ENCODE measurements around the gene CTSL. TPM values are rescaled to one million over a fixed set of nuclear protein-coding genes. Genes with fewer than 3 reads are reported as not detected.
"Not testable (repeated sequence)": the region's sequence is repeated elsewhere in the genome, so short reads cannot be mapped to it uniquely, and the experiment has no call there.

CTSL gene
- polyA plus RNA-seq, 1 experiment: 224 TPM

DNA sequence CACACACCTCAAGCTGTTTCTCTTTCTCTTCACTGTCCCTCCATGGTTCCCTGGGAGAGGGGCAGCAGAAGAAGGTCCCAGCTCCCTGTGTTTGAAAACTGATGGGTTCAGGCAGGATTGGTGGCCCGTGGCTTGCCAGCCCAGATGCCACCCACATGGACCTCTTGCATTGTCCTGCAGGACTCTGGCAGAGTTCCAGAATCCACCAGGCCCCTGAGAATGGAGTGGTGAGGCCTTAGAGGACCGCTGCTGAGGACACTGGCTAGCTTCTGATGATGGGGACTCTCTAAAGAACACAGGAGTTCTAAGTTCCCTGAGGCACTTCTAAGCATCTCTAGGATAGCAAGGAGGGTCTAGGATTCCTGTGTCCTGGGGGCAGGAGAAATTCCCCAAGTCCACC lies 24.8 kb downstream of the CTSL start:
- POLR2A ChIA-PET: no interaction called here
- no peak for DNase-seq (ENCODE audit: low read depth, low spot score)
- TF ChIP-seq, protein P1, sequence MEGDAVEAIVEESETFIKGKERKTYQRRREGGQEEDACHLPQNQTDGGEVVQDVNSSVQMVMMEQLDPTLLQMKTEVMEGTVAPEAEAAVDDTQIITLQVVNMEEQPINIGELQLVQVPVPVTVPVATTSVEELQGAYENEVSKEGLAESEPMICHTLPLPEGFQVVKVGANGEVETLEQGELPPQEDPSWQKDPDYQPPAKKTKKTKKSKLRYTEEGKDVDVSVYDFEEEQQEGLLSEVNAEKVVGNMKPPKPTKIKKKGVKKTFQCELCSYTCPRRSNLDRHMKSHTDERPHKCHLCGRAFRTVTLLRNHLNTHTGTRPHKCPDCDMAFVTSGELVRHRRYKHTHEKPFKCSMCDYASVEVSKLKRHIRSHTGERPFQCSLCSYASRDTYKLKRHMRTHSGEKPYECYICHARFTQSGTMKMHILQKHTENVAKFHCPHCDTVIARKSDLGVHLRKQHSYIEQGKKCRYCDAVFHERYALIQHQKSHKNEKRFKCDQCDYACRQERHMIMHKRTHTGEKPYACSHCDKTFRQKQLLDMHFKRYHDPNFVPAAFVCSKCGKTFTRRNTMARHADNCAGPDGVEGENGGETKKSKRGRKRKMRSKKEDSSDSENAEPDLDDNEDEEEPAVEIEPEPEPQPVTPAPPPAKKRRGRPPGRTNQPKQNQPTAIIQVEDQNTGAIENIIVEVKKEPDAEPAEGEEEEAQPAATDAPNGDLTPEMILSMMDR (IDR thresholded peaks at IDR 0.05; ENCODE audit: low read depth, low read length): no peak
- CTCF ChIA-PET: no interaction called here
- H3K9me3 ChIP-seq (ENCODE audit: control insufficient read depth, insufficient read depth, low read length): peaks cover 3% of the 10 kb centered on the region; the same call in 1 of the 2 replicates
- H3K27ac ChIP-seq (ENCODE audit: low read depth, low read length): no peak overlapping the region
- H3K27me3 ChIP-seq (ENCODE audit: control insufficient read depth, insufficient read depth, low read length): peaks cover 4% of the 10 kb centered on the region
- no peak overlapping the region for H3K4me3 ChIP-seq (ENCODE audit: low read depth, low read length)

- H3K27me3 ChIP-seq (ENCODE audit: control insufficient read depth, insufficient read depth, low read length): peaks cover 4% of the 10 kb centered on the region
- CTCF ChIA-PET: no interaction called here
- H3K27ac ChIP-seq (ENCODE audit: low read depth, low read length): no peak overlapping the region
- POLR2A ChIA-PET: no interaction called here
- DNase-seq (ENCODE audit: low read depth, low spot score): no peak
- H3K9me3 ChIP-seq (ENCODE audit: control insufficient read depth, insufficient read depth, low read length): peaks cover 3% of the 10 kb centered on the region; the same call in 1 of the 2 replicates
- TF ChIP-seq, protein P1 (IDR thresholded peaks at IDR 0.05; ENCODE audit: low read depth, low read length): no peak
- H3K4me3 ChIP-seq (ENCODE audit: low read depth, low read length): no peak overlapping the region
These were observed 25.5 kb downstream of the CTSL start for GRCh38 chr9:87751423-87751822.

- ChIA-PET CTCF (no interaction called here), POLR2A (no interaction called here)
- Histone ChIP-seq H3K27me3 (ENCODE audit: control insufficient read depth, insufficient read depth, low read length) (peaks cover 4% of the 10 kb centered on the region), H3K27ac (ENCODE audit: low read depth, low read length) (no peak overlapping the region), H3K4me3 (ENCODE audit: low read depth, low read length) (no peak overlapping the region), H3K9me3 (ENCODE audit: control insufficient read depth, insufficient read depth, low read length) (peaks cover 3% of the 10 kb centered on the region; the same call in 1 of the 2 replicates)
- DNase-seq (ENCODE audit: low read depth, low spot score): no peak
- TF ChIP-seq, protein P1 (IDR thresholded peaks at IDR 0.05; ENCODE audit: low read depth, low read length): no peak
These were observed 25.9 kb downstream of the CTSL start for GRCh38 chr9:87751868-87752267.

GRCh38 chr9:87753313-87753712 lies 27.4 kb downstream of the CTSL start:
- TF ChIP-seq, protein P1 (IDR thresholded peaks at IDR 0.05; ENCODE audit: low read depth, low read length): no peak
- Histone ChIP-seq H3K4me3 (ENCODE audit: low read depth, low read length) (no peak overlapping the region), H3K27me3 (ENCODE audit: control insufficient read depth, insufficient read depth, low read length) (no peaks in the 10 kb centered on the region), H3K27ac (ENCODE audit: low read depth, low read length) (no peak overlapping the region), H3K9me3 (ENCODE audit: control insufficient read depth, insufficient read depth, low read length) (peaks cover 3% of the 10 kb centered on the region; the same call in 1 of the 2 replicates)
- POLR2A ChIA-PET: no interaction called here
- CTCF ChIA-PET: no interaction called here
- DNase-seq (ENCODE audit: low read depth, low spot score): no peak

- DNase-seq (ENCODE audit: low read depth, low spot score); H3K27ac ChIP-seq (ENCODE audit: low read depth, low read length); CTCF ChIA-PET; H3K9me3 ChIP-seq (ENCODE audit: control insufficient read depth, insufficient read depth, low read length); H3K4me3 ChIP-seq (ENCODE audit: low read depth, low read length); H3K27me3 ChIP-seq (ENCODE audit: control insufficient read depth, insufficient read depth, low read length); POLR2A ChIA-PET: not testable (repeated sequence)
These were observed 32.4 kb downstream of the CTSL start for GRCh38 chr9:87758330-87758729.

GRCh38 chr9:87759980-87760379 lies 34.1 kb downstream of the CTSL start:
- POLR2A ChIA-PET: not testable (repeated sequence)

More at GRCh38 chr9:87759980-87760379, 34.1 kb downstream of the CTSL start:
- DNase-seq (ENCODE audit: low read depth, low spot score); H3K4me3 ChIP-seq (ENCODE audit: low read depth, low read length); CTCF ChIA-PET; H3K9me3 ChIP-seq (ENCODE audit: control insufficient read depth, insufficient read depth, low read length); H3K27ac ChIP-seq (ENCODE audit: low read depth, low read length): not testable (repeated sequence)
- H3K27me3 ChIP-seq (ENCODE audit: control insufficient read depth, insufficient read depth, low read length): peaks cover 13% of the 10 kb centered on the region
